Mesodermal cell (in vitro differentiated cells): ENCODE measurements around the gene ACVRL1. TPM values are rescaled to one million over a fixed set of nuclear protein-coding genes. Genes with fewer than 3 reads are reported as not detected.

ENCODE experiments used
- H3K27ac ChIP-seq: 2 replicates; pipeline ENCODE4 v1.7.0; 2013; ENCODE audit warnings: mild to moderate bottlenecking, low read depth, low read length, moderate library complexity; ENCODE audit not compliant: severe bottlenecking
- H3K36me3 ChIP-seq: 2 replicates; pipeline ENCODE4 v1.7.1; 2013; ENCODE audit warnings: mild to moderate bottlenecking, low read length, moderate library complexity; ENCODE audit not compliant: control insufficient read depth, insufficient read depth
- H3K4me1 ChIP-seq: one replicate; pipeline ENCODE4 v1.7.1; 2013; ENCODE audit warnings: mild to moderate bottlenecking, low read length; ENCODE audit not compliant: insufficient read depth, control insufficient read depth, poor library complexity, severe bottlenecking
- H3K4me3 ChIP-seq: 2 replicates; pipeline ENCODE4 v1.7.0; 2013; ENCODE audit warnings: low read length, control low read depth, mild to moderate bottlenecking; ENCODE audit not compliant: insufficient read depth, poor library complexity, severe bottlenecking; ENCODE audit errors: extremely low read depth
- H3K9me3 ChIP-seq: 2 replicates; pipeline ENCODE4 v1.7.1; 2013; ENCODE audit warnings: mild to moderate bottlenecking, low read length, moderate library complexity; ENCODE audit not compliant: control insufficient read depth
- WGBS, 2 experiments: methylation state at CpG; one replicate each; pipeline ENCODE4 v1.1.5; 2013; ENCODE audit warnings: missing lambda C conversion rate in 2 of 2; ENCODE audit not compliant: insufficient coverage in 2 of 2; 5-methylcytosine and 5-hydroxymethylcytosine counted together
- polyA plus RNA-seq, 2 experiments: library from polyadenylated mRNA; stranded (reverse); fragments of 50-300 nt; gene quantifications; one replicate each; pipeline ENCODE4 v1.2.3, GENCODE V29; 2013

Gene ACVRL1
- 40.5 TPM for polyA plus RNA-seq (2013, experiment 1 of 2)
- polyA plus RNA-seq (2013, experiment 2 of 2), result 31.3 TPM

DNA sequence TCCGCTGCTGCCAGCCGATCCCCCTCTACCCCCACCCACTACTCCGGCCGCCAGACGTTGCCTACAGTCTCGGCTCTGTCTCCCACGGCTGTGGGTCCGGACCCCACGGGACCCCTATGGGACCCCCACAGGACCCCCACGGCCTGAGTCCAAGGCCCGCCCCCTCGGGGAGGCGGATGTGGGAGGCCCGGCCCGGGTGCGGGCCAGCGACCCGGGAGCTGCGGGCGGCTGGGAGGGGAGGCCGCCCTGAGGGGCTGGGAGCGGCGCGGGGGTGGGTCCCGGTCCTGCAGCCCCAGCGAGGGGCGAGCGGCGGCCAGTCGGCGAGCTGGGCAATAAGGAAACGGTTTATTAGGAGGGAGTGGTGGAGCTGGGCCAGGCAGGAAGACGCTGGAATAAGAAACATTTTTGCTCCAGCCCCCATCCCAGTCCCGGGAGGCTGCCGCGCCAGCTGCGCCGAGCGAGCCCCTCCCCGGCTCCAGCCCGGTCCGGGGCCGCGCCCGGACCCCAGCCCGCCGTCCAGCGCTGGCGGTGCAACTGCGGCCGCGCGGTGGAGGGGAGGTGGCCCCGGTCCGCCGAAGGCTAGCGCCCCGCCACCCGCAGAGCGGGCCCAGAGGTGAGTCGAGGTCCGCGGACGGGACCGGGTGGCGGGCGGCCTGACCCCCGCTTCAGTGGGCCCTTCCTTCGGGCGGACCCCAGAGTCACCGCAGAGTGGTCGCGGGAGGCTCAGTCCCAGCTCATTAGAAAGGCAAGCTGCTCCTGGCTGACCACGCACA is at the start of gene ACVRL1:
ACVRL1 (plus strand) TSS at position 422 of the 773 bp plus-strand sequence. CDS start 4,971 bp downstream, outside the sequence.
- H3K27ac ChIP-seq, result peak within 1 kb of the TSS; percentile 89
- WGBS, 2 experiments, result 15 to 24% methylated on average over 43 to 60 of the region's 74 CpGs
- H3K4me1 ChIP-seq, result peaks cover 55% of the 10 kb centered on the region
- H3K36me3 ChIP-seq, result no peaks in the 10 kb centered on the region
- no peaks in the 10 kb centered on the region for H3K9me3 ChIP-seq
- H3K4me3 ChIP-seq, result peak within 1 kb of the TSS; percentile 42

DNA sequence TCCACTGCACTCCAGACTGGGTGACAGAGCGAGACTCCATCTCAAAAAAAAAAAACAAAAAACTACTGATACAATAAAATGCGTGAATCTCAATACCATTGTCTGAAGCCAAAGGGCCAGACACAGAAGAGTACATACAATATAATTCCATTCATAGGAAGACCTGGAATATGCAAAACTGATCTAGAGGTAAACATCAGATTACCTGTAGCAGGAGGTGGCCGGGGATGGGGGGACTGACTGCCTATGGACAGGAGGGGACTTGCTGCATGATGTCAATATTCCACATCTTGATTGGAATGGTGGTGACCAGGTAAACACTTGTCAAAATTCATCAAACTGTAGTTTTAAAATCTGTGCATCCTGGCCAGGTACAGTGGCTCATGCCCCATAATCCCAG is 46.3 kb upstream of the ACVRL1 start:
- H3K27ac ChIP-seq, result no peak overlapping the region
- H3K4me1 ChIP-seq, result peaks cover 25% of the 10 kb centered on the region
- WGBS, 2 experiments, result 92% methylated on average over 1 of the region's 3 CpGs

DNA sequence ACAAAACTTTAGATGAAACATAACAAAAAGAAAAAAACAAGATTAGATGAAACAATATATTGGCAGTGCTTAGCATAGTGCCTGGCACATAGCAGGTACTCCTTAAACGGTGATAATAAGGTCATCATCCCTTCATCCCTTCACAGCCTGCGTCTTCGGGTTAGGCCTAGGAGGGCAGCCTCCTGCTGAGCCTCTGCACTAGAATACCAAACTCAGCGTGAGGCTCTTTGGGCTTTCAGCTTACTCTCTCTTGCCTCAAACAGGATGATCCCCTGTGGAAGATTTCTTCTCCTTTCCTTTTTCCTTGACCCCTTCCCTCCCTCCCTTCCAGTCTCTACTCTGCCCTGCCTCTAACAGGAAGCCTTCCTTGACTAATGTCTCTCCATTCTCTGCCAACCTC is 44.4 kb upstream of the ACVRL1 start:
- Histone ChIP-seq H3K9me3 (no peaks in the 10 kb centered on the region), H3K36me3 (no peaks in the 10 kb centered on the region), H3K4me3 (no peak overlapping the region), H3K4me1 (peaks cover 28% of the 10 kb centered on the region), H3K27ac (peak overlapping the region; percentile 93)
- WGBS, 2 experiments, result 20 to 22% methylated on average over 4 of the region's 4 CpGs

More for the DNA sequence above, 46.3 kb upstream of the ACVRL1 start:
- H3K36me3 ChIP-seq, result no peaks in the 10 kb centered on the region
- H3K4me3 ChIP-seq, result no peak overlapping the region
- no peaks in the 10 kb centered on the region for H3K9me3 ChIP-seq

DNA sequence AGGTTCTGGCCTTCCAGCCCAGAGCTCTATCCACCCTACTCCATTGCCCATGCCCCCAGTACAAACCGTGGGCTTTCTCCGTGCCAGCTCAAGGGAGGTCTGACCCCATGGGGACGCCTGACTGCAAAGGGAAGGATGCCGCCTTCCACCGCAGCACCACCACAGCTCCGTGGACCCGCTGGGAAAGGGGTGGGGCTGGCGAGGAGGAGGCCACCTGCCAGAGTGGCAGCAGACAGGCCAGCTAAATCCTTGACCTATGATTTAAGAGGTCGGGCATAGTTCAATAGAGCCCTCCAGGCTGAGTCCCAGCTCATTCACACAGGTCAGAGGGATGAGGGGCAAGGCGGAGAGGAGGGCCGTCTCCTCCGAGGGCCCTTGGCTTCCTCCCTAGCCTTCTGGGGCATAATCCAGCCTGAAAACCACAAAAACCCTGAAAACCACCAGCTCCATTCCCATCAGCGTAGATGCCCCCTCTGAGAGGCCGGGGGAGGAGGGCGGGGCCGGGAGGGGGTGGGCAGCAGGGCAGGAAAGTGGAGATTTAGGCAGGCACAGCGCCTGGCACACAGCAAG is 43.9 kb upstream of the ACVRL1 start:
- Histone ChIP-seq H3K4me1 (peaks cover 28% of the 10 kb centered on the region), H3K27ac (peak overlapping the region; percentile 93), H3K36me3 (no peaks in the 10 kb centered on the region), H3K4me3 (peak overlapping the region; percentile 38), H3K9me3 (no peaks in the 10 kb centered on the region)
- WGBS, 2 experiments, result 6 to 8% methylated on average over 7 to 10 of the region's 17 CpGs

DNA sequence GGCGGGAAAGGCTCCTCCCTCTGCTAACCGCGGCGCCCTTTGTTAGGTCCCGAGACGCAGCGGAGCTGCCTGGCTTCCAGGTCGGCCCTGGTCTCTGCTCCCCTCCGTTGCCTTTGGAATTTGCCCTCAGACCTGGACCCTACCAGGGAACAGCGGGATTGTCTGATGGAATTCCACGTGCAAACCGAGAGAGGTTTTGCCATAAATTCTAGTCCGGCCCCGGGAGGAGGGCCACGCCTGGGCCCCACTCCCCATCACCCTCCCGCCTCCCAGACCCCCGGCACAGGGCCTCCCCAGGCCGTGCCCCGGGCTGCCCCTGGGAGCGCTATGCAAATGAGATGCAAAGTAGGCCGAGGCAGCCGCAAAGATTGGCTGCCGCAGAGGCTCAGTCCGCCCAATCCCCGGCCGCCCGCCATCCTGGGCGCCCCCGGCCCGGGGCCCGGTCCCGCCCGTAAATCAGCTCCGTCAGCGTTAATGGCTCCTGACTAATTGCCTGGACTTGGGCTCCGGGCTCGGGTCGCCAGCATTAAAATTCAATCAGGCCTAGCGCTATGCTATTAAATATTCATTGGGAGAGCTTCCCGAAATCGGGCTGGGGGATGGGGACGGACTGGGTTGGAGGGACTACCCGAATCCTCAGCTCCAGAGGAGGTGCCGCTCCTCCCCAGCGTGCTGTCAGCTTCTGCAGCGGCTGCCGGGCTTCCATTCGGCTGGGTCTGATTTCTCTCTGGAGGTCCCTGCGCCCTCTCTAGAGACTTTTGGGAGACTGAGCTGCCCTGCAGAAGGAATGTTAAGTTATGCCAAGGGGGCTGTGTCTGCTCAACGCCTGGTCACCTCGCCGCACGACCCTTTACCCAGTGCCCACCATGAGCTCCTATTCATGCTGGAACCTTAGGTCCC is 43.1 kb upstream of the ACVRL1 start:
- H3K36me3 ChIP-seq, result no peaks in the 10 kb centered on the region
- H3K9me3 ChIP-seq, result no peaks in the 10 kb centered on the region
- H3K4me1 ChIP-seq, result peaks cover 30% of the 10 kb centered on the region
- WGBS, 2 experiments, result 1 to 3% methylated on average over 40 to 43 of the region's 53 CpGs
- peak overlapping the region; percentile 93 for H3K27ac ChIP-seq
- H3K4me3 ChIP-seq, result peak overlapping the region; percentile 38

DNA sequence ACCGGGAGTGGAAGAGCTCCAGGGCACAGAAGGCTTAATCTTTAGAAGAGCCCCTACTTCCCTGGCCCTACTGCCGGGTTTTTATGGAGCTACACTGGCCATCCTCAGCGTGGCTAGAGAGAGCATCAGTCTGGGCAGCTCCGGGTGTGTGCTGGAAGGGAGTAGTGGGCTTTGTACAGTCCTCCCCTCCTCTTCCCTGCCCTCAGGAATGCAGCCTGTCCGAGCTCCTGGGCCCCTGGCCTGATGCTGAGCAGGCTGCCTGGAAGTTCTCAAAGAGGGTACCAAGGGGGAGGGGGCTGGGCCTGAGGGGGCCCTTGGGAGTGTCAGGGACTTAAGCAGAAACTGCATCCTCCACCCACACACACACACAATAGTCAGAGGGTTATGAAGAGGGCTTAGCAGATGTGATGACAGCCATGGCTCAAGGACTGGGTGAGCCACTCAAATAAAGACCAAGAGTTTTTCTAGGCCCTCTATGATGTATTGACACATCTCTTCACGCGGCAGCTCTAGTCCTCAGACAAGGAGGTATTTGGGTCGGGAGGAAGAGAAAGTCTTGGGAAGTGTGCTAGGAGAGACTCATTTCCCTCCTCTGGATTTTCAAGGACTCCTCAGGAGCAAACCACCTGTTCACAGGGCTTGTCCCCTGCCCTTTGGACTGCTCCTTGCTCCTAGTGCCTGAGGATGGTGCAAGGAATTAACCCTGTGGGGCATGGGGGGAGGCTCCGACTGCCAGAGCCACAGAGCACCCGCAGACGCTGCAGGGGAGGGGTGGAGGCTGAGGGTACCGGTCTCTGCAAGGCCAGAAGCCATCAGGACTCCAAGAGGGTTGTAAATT is 42.3 kb upstream of the ACVRL1 start:
- H3K36me3 ChIP-seq, result no peaks in the 10 kb centered on the region
- peak overlapping the region; percentile 38 for H3K4me3 ChIP-seq
- WGBS, 2 experiments, result 38 to 42% methylated on average over 8 of the region's 12 CpGs
- H3K27ac ChIP-seq, result peak overlapping the region; percentile 93
- H3K9me3 ChIP-seq, result no peaks in the 10 kb centered on the region
- H3K4me1 ChIP-seq, result peaks cover 38% of the 10 kb centered on the region

DNA sequence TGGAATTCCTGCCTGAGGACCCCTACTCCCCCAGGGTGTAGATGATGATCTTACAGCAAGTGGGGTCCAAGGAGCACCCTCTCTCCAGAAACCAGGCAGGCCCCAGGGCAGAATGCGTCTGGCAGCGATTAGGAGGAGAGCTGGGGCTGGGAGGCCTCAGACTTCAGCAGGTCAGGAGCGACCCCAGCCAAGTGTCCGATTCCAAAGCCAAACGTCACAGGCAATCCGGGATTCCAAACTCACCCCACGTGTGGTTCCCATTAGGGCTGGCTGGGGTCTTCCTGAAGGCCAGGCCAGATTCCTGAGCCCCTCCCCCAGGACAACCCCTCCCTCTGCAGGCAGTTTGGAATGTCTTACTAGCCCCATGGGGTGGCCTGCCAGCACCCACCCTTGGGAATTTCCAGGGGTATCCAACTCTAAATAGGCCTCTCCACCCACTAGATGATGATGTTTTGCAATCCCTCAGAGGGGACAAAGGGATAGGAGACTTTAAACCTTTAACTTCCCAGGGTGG is 41.5 kb upstream of the ACVRL1 start:
- WGBS, 2 experiments, result 48 to 79% methylated on average over 2 to 7 of the region's 7 CpGs
- peak overlapping the region; percentile 93 for H3K27ac ChIP-seq
- H3K4me3 ChIP-seq, result no peak overlapping the region
- peaks cover 43% of the 10 kb centered on the region for H3K4me1 ChIP-seq
- H3K9me3 ChIP-seq, result no peaks in the 10 kb centered on the region
- no peaks in the 10 kb centered on the region for H3K36me3 ChIP-seq

DNA sequence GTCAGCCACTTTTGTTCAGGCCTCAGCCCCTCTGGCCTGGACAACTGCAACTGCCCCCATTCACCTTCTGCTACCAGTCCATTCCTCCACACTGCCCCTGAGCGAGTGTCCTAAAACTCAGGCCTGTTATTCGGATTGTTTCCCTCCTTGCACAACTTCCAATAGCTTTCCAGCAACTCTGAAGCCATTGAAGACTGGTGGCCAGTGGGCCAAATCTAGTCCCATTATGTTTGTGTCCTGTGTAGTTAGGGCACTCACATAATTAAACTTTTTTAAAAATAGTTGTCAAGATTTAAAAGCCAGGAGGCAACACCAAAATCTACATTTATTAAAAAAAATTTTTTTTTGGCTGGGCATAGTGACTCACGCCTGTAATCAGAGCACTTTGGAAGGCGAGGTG is 41.0 kb upstream of the ACVRL1 start:
- WGBS, 2 experiments, result 100% methylated on average over 1 of the region's 4 CpGs

DNA sequence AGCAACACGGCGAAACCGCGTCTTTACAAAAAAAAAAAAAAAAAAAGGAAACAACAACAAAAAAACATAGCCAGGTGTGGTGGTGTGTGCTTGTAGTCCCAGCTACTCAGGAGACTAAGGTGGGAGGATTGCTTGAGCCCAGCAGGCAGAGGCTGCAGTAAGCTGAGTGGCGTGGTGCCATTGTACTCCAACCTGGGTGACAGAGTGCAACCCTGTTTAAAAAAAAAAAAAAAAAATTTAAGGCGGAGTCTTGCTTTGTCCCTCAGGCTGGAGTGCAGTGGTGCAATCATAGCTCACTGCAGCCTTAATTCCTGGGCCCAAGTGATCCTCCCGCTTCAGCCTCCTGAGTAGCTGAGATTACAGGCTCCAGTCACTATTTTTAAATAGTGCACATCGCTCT is 40.5 kb upstream of the ACVRL1 start:
- 88% methylated on average over 3 to 4 of the region's 8 CpGs for WGBS, 2 experiments
- no peak overlapping the region for H3K4me3 ChIP-seq
- peaks cover 43% of the 10 kb centered on the region for H3K4me1 ChIP-seq
- no peaks in the 10 kb centered on the region for H3K9me3 ChIP-seq
- no peaks in the 10 kb centered on the region for H3K36me3 ChIP-seq
- H3K27ac ChIP-seq, result no peak overlapping the region

More for the DNA sequence above, 41.0 kb upstream of the ACVRL1 start:
- no peak overlapping the region for H3K4me3 ChIP-seq
- peaks cover 43% of the 10 kb centered on the region for H3K4me1 ChIP-seq
- H3K9me3 ChIP-seq, result no peaks in the 10 kb centered on the region
- H3K27ac ChIP-seq, result peak overlapping the region; percentile 93
- H3K36me3 ChIP-seq, result no peaks in the 10 kb centered on the region

DNA sequence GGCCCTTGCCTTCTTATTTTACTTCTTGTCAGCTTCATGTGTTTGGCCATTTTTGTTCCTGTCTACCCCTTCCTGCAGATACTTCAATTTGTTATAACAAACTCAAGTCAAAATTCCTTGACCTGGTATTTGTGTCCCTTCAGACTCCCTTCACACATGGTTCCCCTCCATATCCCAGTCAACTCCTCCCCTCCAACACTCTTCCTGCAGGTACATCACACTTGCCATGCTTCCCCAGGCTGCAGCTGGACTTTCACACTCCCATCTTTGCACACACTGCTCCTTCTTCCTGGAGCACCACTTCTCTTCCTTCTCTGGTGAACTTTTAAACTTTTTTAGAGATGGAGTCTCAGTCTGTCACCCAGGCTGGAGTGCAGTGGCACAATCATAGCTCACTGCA is 39.9 kb upstream of the ACVRL1 start:
- Histone ChIP-seq H3K9me3 (no peaks in the 10 kb centered on the region), H3K4me1 (peaks cover 45% of the 10 kb centered on the region), H3K27ac (no peak overlapping the region), H3K4me3 (no peak overlapping the region), H3K36me3 (no peaks in the 10 kb centered on the region)
